GM19328 (cell line): Measurements from ENCODE around the gene NEIL1.
"Not testable (repeated sequence)": the region's sequence is repeated elsewhere in the genome, so short reads cannot be mapped to it uniquely, and the experiment has no call there.

Experiments used
- ATAC-seq: cut with Tn5 transposase; IDR thresholded peaks from one replicate; pipeline ENCODE4 v1.9.1; 2021; ENCODE audit warnings: mild to moderate bottlenecking, moderate library complexity; ENCODE audit not compliant: unreplicated experiment

The NEIL1 gene

DNA sequence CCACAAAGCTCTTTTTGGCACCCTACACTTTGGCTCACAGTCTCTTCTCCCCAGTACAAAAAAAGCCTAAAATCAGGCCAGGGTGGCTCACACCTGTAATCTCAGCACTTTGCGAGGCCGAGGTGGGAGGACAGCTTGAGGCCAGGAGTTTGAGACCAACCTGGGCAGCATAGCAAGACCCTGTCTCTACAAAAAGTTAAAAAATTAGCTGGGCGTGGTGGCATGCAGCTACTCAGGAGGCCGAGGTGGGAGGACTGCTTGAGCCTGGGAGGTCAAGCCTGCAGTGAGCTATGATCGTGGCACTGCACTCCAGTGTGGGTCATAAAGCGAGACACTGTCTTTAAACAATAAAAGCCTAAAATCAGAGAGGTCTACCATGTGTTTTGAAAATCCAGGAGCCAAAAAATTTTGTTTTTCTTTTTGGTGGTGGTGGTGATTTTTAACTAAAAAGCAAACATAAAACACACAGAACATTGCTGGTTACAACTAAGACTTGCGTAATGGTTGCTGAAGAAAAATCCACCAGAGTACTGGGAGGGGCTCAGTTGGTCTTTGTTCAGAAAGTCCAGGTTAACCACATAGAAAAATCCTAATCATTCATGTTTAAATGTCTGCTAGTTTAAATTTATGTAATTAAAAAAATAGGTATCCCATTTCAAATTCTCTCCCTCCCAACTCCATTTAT lies 23.2 kb downstream of the NEIL1 start:
- ATAC-seq, result no peak

DNA sequence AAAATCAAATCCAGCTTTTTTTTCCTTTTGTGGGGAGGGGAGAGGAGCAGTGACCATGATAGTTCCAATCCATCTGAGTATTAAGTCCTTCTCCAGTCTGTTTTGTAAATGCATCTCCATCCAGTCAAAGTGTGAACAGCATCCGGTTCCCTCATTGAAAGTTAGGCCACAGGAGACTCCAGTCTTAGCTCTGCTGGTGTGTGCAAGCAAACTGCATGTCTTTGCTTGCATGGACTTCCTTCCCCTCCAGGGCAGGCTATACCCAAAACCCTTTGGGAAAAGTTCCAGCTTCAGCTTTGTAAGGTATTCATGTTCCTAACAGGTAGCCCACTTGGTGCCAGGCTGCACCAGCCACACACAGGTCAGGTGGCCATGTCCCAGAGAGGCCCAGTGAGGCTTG lies 24.6 kb downstream of the NEIL1 start:
- no peak for ATAC-seq

DNA sequence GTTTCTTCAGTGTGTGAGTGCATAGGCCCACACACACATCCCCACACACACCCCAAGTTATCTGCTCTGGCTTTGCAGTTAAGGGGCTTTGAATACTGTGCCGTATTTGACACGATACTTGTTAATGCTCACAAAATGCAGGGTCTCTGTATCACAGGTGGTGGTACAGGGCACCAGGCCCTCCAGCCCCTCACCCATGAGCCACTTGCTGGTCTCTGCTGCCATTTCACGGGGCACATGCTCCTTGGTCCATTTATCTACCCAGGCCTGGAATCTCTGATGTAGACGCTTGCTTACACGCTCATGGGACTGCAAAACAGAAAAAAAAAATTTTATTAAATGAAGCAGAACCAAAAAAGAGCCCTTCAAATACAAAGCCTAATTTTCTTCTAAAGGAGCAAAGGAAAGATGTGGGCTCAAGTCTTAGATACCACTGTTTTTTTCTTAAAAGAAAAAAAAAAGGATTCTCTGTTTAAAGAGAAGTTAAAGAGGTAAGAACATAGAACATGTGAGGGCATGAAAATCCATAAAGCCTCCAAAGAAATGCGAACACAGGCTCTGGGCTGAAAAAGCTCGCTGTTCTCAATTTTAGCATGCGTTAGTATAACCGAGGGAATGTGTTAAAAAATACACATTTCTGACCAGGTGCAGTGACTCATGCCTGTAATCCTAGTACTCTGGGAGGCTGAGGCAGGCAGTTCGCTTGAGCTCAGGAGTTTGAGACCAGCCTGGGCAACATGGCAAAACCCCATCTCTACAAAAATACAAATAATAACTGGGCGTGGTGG lies 25.3 kb downstream of the NEIL1 start:
- no peak for ATAC-seq

DNA sequence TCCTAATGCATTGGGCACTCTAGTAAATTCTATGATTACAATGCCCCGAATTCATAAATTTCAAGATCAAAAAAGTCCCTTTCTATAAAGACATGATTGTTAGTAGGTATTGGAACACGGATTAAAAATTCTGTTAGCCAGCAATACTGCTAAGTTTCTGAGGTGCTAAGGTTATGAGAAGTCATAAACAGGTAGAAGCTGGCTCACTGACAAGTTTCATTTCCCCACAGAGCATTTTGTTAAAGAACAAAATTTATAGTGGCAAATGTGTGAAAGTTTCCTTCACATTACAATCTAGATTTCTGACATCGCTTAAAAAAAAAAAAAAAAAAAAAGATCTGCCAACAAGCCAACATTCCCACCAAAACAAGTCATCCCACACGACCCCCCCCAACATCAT lies 33.9 kb downstream of the NEIL1 start:
- ATAC-seq, result no peak

DNA sequence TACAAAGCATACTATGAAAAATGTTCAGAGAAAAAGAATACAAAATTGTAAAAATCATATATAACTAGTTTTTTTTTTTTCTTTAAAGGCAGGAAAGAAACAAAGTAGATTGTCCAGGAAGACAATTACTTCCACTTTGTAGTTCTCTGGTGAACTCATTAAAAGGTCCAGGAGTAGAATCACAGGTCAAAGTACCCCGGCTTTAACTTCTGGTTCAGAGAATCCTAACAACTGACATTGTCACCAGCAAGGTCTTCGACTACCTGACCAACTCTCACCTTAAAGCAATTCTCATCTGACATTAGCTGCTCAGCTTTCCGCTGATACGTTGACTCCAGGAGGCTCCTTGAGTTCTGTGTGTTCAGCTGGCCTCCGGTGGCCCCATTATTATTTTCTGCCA lies 37.1 kb downstream of the NEIL1 start:
- ATAC-seq, result not testable (repeated sequence)

DNA sequence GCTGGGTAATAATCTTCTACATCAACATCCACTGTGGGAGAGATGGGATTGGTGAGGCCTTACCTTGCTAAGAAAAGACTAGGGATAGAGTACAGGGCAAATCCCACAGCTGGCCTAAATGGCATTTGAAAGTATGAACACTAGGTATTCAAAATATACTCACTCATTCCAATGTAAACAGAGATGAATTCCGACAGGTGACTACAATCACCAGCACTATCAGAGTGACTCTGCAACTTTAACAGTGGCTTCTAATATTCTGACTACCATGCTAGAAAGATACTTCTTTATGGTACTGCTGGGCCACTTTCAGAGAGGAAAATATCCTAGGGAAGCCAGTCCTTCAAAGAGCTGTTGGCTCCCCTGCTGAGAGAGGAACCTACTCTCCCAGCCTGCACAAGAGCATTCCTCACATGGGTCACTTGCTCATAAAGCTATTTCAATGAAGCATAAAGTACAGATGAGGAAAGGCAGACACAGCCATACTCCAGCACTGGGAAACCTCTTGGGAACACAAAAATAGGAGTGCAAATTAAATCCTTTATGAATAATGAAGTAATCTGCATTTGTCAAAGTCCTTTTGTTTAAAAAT lies 43.0 kb downstream of the NEIL1 start:
- no peak for ATAC-seq

DNA sequence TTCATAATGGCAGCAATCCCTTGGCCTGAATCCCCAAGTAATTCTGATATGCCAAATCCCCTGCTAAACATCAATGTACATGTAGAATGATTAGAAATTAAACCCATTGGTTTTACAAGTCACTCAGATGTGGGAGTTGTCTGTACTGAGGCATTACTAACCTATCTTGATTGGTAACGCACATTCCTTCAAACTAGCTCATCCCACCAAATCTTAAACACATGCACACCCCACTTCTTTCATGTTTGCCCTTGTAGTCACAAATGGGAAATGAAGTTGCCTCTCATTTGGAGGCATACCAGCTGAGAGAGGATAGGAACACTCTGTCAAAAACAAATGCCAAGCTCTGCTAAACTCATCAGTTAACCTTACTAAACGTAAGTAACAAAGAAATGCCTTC lies 50.7 kb downstream of the NEIL1 start:
- ATAC-seq, result no peak

DNA sequence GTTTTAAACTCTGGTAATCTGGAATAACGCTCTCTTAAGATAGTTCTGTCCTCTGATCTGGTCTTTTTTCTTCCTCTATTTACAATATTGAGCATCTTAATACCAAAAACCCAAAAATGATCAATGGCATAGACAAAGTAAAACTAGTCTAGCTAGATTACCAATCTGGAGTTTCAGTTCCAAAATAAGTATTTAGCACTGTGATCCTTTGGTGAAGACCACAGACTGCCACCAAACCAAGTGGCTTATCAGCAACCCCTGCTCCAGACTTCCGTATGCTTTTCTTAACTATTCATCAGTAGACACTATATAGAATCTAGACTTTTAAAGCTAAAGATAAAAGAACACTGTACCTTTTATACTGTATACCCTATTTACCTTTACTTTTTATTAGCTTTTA lies 57.1 kb downstream of the NEIL1 start:
- ATAC-seq, result no peak
